Smooth muscle cell (in vitro differentiated cells): ENCODE measurements around the gene XPC. TPM values are rescaled to one million over a fixed set of nuclear protein-coding genes. Genes with fewer than 3 reads are reported as not detected.

Source experiments
- DNase-seq: peaks from one replicate; lab custom pipeline; 2025; ENCODE audit not compliant: unreplicated experiment; lab: John Stamatoyannopoulos, UW
- H2AFZ ChIP-seq: fragments of 200-600 bp; sonication (generic); 2 replicates; pipeline ENCODE4 v1.6.0; 2016; ENCODE audit warnings: antibody characterized with exemption, low read depth, mild to moderate bottlenecking
- H3F3A ChIP-seq: fragments of 200-600 bp; sonication (generic); 2 replicates; pipeline ENCODE4 v1.6.0; 2017; ENCODE audit warnings: antibody characterized with exemption, low read depth
- H3K27ac ChIP-seq: fragments of 200-600 bp; sonication (generic); 2 replicates; pipeline ENCODE4 v1.5.1; 2016; ENCODE audit warnings: low read depth, mild to moderate bottlenecking
- H3K27me3 ChIP-seq: fragments of 200-600 bp; sonication (generic); 2 replicates; pipeline ENCODE4 v1.6.1; 2016; ENCODE audit warnings: low read depth, mild to moderate bottlenecking
- H3K36me3 ChIP-seq: fragments of 200-600 bp; sonication (generic); 2 replicates; pipeline ENCODE4 v1.5.1; 2016; ENCODE audit warnings: low read depth
- H3K4me1 ChIP-seq: fragments of 200-600 bp; sonication (generic); 2 replicates; pipeline ENCODE4 v1.5.1; 2016; ENCODE audit warnings: low read depth
- H3K4me2 ChIP-seq: fragments of 200-600 bp; sonication (generic); 2 replicates; pipeline ENCODE4 v1.6.0; 2016; ENCODE audit warnings: mild to moderate bottlenecking
- H3K4me3 ChIP-seq: fragments of 200-600 bp; sonication (generic); 2 replicates; pipeline ENCODE4 v1.5.1; 2016; ENCODE audit warnings: mild to moderate bottlenecking
- H3K79me2 ChIP-seq: fragments of 200-600 bp; sonication (generic); 2 replicates; pipeline ENCODE4 v1.6.0; 2016; ENCODE audit warnings: low read depth, mild to moderate bottlenecking
- H3K9ac ChIP-seq: fragments of 200-600 bp; sonication (generic); 2 replicates; pipeline ENCODE4 v1.6.0; 2016; ENCODE audit warnings: low read depth
- H3K9me3 ChIP-seq: fragments of 200-600 bp; sonication (generic); replicated peaks from 2 replicates; pipeline ENCODE4 v1.5.1; 2016; ENCODE audit warnings: low read depth
- H4K20me1 ChIP-seq: fragments of 200-600 bp; sonication (generic); 2 replicates; pipeline ENCODE4 v1.6.0; 2016; ENCODE audit warnings: low read depth
- CTCF ChIP-seq: fragments of 200-600 bp; sonication (generic); IDR thresholded peaks from 2 replicates; pipeline ENCODE4 v1.5.1; 2017; ENCODE audit warnings: borderline replicate concordance, mild to moderate bottlenecking, antibody characterized with exemption; ENCODE audit not compliant: insufficient read depth, poor library complexity, severe bottlenecking
- WGBS: methylation state at CpG from one replicate; pipeline ENCODE4 v1.1.7; 2016; ENCODE audit warnings: low lambda C conversion rate; 5-methylcytosine and 5-hydroxymethylcytosine counted together
- polyA plus RNA-seq: library from polyadenylated mRNA; unstranded; fragments of >200 nt; fragmentation: Nextera tagmentation; extraction: Ambion mirVana; gene quantifications from 2 replicates; pipeline ENCODE4 v1.2.1, GENCODE V29; 2016
- total RNA-seq: library from RNA; depleted of rRNA; stranded (reverse); fragments of >200 nt; gene quantifications from 2 replicates; pipeline ENCODE4 v1.2.3, GENCODE V29; 2014

The XPC gene
- total and polyA plus RNA-seq, 2 experiments from 2014 or later = 20.9 to 23.8 TPM

GRCh38 chr3:14097616-14098391, 80.6 kb downstream of the XPC start:
- H3K4me1 ChIP-seq = no peaks in the 10 kb centered on the region
- no peaks in the 10 kb centered on the region for H3K79me2 ChIP-seq
- 88% methylated on average over 5 of the region's 5 CpGs for WGBS
- no peak overlapping the region for H2AFZ ChIP-seq
- H4K20me1 ChIP-seq = no peaks in the 10 kb centered on the region
- no peak for DNase-seq
- H3K4me2 ChIP-seq = no peak overlapping the region
- TF ChIP-seq CTCF = no peak
- no peaks in the 10 kb centered on the region for H3K27me3 ChIP-seq
- H3F3A ChIP-seq = no peaks in the 10 kb centered on the region
- no peaks in the 10 kb centered on the region for H3K9me3 ChIP-seq
- no peak overlapping the region for H3K9ac ChIP-seq
- H3K27ac ChIP-seq = no peak overlapping the region
- H3K4me3 ChIP-seq = no peak overlapping the region
- H3K36me3 ChIP-seq = no peaks in the 10 kb centered on the region

- Histone ChIP-seq H3K9ac (no peak overlapping the region), H3K9me3 (no peaks in the 10 kb centered on the region), H3K27ac (no peak overlapping the region), H3K27me3 (no peaks in the 10 kb centered on the region), H4K20me1 (no peaks in the 10 kb centered on the region), H3K4me1 (no peaks in the 10 kb centered on the region), H3K4me3 (no peak overlapping the region), H3F3A (no peaks in the 10 kb centered on the region), H3K36me3 (no peaks in the 10 kb centered on the region), H3K79me2 (no peaks in the 10 kb centered on the region), H3K4me2 (no peak overlapping the region), H2AFZ (no peak overlapping the region)
- TF ChIP-seq CTCF = no peak
- 87% methylated on average over 3 of the region's 3 CpGs for WGBS
- DNase-seq = no peak
Observed at GRCh38 chr3:14096742-14097141, 81.7 kb downstream of the XPC start.

Other genes starting within 250 kb of the XPC start
- 8.7 and 11.2 TPM in 2 replicates for gene CHCHD4, start 53.7 kb downstream of the XPC start, total RNA-seq
- gene CHCHD4, start 53.7 kb downstream of the XPC start, polyA plus RNA-seq = 9.5 and 12.0 TPM in 2 replicates
- gene TMEM43, start 53.5 kb downstream of the XPC start, total RNA-seq = 76.8 and 81.1 TPM in 2 replicates
- gene TMEM43, start 53.5 kb downstream of the XPC start, polyA plus RNA-seq = 59.0 and 60.1 TPM in 2 replicates
- gene LSM3, start 216 bp upstream of the XPC start, total RNA-seq = 18.3 and 22.6 TPM in 2 replicates
- 31.0 and 31.9 TPM in 2 replicates for gene LSM3, start 216 bp upstream of the XPC start, polyA plus RNA-seq
- gene SLC6A6, start 224.0 kb upstream of the XPC start, total RNA-seq = 11.7 and 13.9 TPM in 2 replicates
- gene SLC6A6, start 224.0 kb upstream of the XPC start, polyA plus RNA-seq = 8.5 and 9.4 TPM in 2 replicates